H54 (cell line): ENCODE data around the gene CD28.
A peak's percentile ranks its signal among the peaks of the same experiment; 100 is the strongest.

Experiments
- DNase-seq: peaks from one replicate; pipeline ENCODE4 v3.0.0; 2011; ENCODE audit warnings: low spot score, mixed read lengths; ENCODE audit not compliant: insufficient read length
- FAIRE-seq: peaks from 3 replicates; lab custom pipeline; 2011; peaks lifted over from hg19 to GRCh38; lab: Jason Lieb, UNC
- POLR2A ChIP-seq: IDR thresholded peaks from 2 replicates; pipeline ENCODE4 v1.6.1; 2011; ENCODE audit warnings: low read depth, mild to moderate bottlenecking, low read length

The CD28 gene

GRCh38 chr2:203706403-203706802 lies at the start of gene CD28:
TSS of gene CD28 (plus strand) at chr2:203706639. CDS start at chr2:203706697, 58 bp downstream.
- FAIRE-seq (no peak), DNase-seq (no peak)
- TF ChIP-seq POLR2A, result no peak

DNA sequence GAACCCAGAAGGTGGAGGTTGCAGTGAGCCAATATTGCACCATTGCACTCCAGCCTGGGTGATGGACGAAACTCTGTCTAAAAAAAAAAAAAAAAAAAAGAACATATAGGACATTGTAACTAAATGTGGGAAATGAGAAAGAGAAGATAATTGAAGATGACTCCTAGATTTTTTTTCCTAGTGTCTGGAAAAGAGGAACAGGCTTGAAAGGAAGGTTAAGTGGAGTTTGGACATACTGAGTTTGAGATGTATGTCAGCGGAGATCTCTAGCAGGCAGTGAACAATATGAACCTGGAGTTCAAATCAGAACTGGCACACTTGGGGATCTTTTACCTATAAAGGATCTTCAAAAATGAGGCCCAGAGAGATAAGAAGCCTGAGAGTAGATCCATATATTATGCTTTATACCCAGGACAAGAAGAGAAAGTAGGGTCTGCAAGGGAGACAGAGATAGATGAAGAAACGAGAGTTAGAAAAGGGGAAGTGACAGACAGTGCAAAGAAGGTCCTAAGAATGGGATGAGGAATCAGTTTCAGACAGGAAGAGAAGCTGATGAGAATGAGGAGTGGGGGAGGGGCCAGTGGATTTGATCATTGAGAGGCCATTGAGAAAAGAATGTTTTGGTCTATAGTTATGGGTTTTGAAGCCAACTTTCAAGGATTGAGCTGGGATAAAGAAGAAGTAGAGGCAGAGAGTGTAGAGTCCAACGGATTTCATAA lies 46.9 kb upstream of the CD28 start:
- DNase-seq, result no peak
- no peak for TF ChIP-seq POLR2A

GRCh38 chr2:203660465-203660864 lies 46.0 kb upstream of the CD28 start:
- no peak for TF ChIP-seq POLR2A
- no peak for DNase-seq
- no peak for FAIRE-seq

More for the DNA sequence above, 46.9 kb upstream of the CD28 start:
- FAIRE-seq, result no peak

- FAIRE-seq (no peak), DNase-seq (no peak)
- TF ChIP-seq POLR2A, result no peak
Measured at GRCh38 chr2:203661279-203661908, 45.0 kb upstream of the CD28 start.

- DNase-seq (no peak), FAIRE-seq (no peak)
- no peak for TF ChIP-seq POLR2A
Measured at GRCh38 chr2:203662487-203662886, 44.0 kb upstream of the CD28 start.

DNA sequence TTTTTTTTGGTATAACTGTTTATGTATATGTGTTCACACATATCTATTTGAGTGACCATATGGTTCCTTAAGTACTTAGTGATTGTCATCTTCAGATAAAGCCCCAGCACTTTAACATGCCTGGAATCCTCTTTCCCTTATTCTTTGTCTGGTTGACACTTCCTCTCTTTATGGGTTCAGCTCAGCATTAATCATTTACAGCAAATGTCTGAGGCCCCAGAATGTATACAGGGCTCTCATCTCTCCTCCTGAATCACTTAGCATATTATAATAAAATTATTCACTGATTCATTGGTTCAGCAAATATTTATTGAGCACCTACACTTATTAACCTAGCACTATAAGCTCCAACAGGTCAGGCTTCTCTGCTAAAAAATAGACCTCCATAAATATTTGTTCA lies 43.5 kb upstream of the CD28 start:
- no peak for DNase-seq
- no peak for FAIRE-seq
- TF ChIP-seq POLR2A, result no peak

- no peak for TF ChIP-seq POLR2A
- DNase-seq, result no peak
- no peak for FAIRE-seq
Measured at GRCh38 chr2:203664029-203664755, 42.2 kb upstream of the CD28 start.

- no peak for DNase-seq
- TF ChIP-seq POLR2A, result no peak
- no peak for FAIRE-seq
Measured at GRCh38 chr2:203667838-203668237, 38.6 kb upstream of the CD28 start.

GRCh38 chr2:203669820-203670219 lies 36.6 kb upstream of the CD28 start:
- no peak for DNase-seq
- no peak for FAIRE-seq
- TF ChIP-seq POLR2A, result no peak

DNA sequence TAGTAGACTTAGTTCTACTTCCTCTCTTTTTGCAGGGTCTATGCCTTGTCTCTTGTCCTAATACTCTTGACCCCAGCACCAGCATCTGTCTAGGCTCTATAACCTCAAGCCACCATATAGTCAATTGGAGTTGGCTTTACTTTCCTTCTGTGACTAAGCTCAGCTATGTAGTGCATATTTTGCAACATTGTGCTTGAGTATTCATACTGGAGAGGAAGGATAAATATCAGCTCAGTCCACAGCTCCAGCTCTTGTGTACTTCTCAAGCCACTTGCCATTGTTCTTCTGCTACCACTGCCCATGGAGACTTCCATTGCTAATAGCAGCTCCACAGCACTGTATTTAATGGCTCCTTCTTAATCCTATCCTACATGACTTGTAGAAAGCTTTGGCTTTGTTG lies 35.5 kb upstream of the CD28 start:
- DNase-seq (no peak), FAIRE-seq (peak; percentile 66)
- no peak for TF ChIP-seq POLR2A

DNA sequence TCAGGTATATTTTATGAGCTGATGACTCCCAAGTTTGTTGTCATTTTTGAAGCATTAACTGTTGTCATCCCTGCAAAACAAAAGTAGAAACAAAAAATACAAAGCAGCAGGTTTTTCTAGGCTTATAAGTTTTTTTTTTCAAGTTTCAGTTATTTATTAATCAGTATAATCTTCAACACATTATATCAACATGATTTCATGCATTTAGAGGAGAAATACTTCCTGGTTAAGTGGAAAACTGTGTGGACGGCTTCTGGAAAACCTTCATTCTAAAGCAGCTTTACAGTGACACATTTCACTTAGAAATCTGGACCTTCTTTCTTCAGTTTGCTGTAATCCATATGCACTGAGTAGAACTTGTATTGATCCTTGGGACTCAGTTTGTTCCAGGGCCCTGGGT lies 34.6 kb upstream of the CD28 start:
- FAIRE-seq, result no peak
- TF ChIP-seq POLR2A, result no peak

GRCh38 chr2:203672856-203673255 lies 33.6 kb upstream of the CD28 start:
- DNase-seq (no peak), FAIRE-seq (no peak)
- TF ChIP-seq POLR2A, result no peak

More for the DNA sequence above, 34.6 kb upstream of the CD28 start:
- DNase-seq, result no peak

- DNase-seq, result no peak
- TF ChIP-seq POLR2A, result no peak
- FAIRE-seq, result peak; percentile 73
Measured at GRCh38 chr2:203673933-203674332, 32.5 kb upstream of the CD28 start.

- DNase-seq, result no peak
- peak; percentile 41 for FAIRE-seq
- TF ChIP-seq POLR2A, result no peak
Measured at GRCh38 chr2:203675086-203675485, 31.4 kb upstream of the CD28 start.
